Epidermal melanocyte (primary cell): Measurements from ENCODE around the gene CHST8.

Source experiments
- DNase-seq: peaks from one replicate; pipeline ENCODE4 v3.0.0; 2011; ENCODE audit warnings: low spot score; ENCODE audit not compliant: insufficient read length

CHST8 gene

DNA sequence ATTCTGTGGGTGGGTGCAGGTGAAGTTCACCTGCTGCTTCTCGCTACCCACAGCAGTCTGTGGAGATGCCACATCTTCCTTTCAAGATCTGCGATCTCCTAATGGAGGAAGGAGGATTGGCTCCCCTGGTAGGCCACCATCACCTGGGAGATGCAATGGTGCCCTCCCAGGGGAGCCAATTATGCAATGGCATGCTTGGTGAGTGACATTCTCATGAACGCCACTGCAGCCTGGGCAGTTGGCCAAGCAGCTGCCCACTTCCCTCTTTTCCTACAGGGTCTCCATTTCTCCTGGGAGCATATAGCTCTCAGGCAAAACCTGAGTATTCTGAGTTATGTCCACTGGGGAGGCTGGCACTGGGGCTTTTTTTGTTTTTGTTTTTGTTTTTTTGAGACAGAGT lies 91.4 kb downstream of the CHST8 start:
- no peak for DNase-seq

DNA sequence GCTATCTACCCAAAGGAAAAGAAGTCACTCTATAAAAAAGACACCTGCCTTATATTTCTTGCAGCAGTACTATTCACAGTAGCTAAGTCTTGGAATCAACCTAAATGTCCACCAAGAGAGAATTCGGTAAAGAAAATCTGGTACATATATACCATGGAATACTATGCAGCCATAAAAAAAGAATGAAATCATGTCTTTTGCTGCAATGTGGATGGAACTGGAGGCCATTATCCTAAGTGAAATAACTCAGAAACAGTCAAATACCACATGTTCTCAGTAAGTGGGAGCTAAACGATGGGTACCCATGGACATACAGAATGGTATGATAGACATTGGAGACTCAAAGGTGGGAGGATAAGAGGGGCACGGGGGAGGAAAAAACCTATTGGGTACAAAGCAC lies 92.4 kb downstream of the CHST8 start:
- DNase-seq, result no peak

DNA sequence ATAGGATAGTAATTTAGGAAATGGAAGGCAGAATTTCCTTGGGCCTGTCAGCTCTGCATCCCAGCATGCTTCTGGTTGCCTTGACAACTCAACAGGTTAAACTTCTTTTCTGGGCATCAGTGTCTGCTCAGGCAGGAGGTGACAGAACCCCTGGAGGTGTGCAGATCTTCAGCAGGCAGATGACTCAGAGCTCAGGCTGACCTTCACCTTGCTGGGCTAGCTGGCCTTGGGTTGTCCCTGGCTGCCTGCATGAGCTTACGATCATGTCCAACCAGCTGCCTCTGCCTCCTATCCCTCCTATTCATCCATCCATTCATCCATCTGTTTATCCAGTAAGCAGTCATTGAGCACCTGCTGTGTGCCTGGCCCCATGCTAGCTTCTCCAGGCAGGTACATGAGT lies 93.7 kb downstream of the CHST8 start:
- DNase-seq, result no peak

DNA sequence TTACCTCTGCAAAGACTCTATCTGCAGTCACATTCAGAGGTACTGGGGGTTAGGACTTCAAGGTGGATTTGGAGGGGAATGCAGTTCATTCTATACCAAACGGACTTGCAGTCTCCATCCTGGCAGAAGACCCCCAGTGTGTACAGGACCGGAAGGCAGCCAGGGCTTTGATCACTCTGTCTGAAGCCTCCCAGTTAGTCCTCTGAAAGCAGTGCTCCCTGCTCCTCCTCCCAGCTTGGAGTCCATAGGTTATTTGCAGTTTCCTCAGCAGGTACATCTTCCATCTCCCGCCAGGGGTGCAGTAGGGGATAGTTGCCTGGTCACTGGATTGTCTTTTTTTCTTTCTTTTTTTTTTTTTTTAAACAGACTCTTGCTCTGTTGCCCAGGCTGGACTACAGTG lies 96.1 kb downstream of the CHST8 start:
- DNase-seq, result no peak

DNA sequence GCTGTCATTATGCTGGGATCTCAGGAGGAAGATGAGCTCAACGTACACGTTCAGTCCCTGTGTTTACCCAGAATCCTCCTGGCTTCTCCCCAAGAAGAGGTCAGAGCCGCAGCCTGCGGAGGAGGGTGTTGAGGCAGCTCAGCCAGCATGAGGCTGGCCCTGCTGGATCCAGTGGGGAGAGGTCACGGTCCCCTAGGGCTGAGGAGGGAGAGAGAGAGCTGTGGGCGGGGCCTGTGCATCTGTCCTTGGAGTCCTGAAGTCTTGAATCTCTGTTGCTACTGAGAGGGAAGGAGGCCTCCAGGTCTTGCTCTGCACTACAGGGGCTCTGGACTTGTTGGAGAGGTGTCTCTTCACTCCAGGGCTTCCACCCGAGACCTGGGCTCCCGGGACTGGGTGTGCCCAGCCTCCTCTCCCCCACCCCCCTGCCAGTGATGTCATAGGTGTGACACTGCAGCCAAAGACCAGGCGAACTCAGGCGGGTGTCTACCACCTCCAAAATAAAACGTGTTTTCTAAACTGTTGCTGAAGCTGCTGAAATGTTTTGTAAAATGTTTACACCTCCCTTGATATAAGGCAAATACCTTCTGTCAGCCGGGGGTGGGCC lies 97.0 kb downstream of the CHST8 start:
- no peak for DNase-seq

DNA sequence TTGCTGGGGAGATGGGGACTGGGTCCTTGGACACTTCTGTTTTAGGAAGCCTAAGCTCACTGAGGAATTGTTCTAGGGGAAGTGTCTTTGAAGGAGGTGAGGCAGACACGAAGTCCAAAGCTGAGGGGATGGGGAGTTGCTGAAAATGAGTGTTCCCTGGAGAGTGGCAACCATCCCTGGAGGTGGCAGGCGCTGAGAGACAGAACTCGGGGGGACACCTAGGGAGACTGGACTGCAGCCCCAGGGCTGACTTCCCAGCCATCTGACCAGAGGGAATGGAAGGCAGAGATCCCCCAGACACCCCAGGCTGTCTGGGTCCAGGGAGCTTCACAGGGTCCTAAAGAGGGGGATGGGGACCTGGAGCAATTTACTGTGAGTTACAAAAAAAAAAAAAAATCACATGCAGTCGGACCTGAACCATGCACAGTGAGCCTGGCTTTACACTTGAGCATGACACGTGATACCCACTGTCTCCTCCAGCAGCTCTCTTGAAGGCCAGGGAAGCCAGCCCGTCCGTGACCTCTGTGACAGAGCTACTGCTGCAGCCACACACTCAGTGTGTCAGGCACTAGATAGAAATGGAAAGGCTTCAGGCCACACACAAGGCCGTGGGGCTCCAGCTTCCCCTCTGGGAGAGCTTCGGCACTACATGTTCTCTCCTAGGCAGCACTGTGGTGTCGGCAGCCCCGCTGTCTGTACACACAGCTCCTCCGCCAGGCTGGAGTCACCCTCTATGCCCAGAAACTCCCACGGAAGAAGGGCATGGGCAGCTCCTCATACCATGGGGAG lies 97.8 kb downstream of the CHST8 start:
- DNase-seq, result no peak

DNA sequence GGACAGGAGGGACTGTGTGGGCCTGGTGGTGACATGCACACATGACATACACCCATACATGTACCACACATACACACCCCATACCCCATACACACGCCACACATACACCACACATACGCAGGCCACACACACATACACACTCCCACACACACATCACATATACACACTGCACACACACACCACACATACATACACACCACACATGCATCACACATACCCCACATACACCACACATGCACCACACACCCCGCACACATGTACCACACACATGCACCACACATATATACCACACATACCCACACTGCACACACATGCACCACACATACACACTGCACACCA lies 98.4 kb downstream of the CHST8 start:
- no peak for DNase-seq

DNA sequence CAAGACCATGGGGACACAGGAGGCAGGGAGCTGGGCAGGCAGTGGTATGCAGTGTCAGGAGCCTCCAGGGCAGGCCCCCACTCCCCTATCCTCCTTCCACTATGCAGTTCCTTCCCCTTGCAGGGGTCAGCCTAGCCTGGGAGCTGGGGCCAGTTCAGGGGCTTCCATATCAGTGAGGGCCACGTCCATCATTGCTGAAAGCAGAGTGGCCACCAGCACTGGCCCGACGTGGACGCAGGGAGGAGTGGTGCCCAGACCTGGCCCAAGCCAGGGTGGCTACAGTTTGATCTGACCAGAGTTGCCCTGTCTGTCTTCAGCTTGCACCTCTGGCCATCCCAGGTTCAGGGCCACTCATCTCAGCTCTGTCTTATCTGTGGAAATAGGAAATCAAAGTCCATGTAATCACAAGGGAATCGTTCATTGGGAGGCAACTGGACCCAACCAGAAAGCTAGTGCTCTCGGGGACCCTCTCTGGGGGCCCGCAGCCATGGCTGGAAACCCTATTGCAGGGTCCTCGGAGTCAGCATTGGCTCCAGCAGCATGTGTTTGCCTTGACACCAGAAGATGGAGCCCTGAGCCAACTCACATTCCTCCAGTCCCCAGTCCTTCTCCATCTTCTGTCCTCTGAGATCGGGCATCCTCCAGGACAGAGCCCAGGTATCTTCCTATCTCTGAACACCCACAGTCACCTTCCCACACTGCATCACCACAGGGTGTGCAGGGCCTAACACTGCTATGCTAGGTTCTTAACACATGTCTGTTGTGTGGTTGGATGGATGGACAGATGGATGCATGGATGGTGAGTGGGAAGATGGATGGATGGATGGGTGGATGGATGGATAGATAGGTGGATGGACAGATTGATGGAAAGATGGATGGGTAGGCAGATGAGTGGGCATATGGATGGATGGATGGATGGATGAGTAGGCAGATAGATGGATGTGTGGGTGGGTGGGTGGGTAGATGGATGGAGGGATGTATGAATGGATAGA lies 99.2 kb downstream of the CHST8 start:
- no peak for DNase-seq

DNA sequence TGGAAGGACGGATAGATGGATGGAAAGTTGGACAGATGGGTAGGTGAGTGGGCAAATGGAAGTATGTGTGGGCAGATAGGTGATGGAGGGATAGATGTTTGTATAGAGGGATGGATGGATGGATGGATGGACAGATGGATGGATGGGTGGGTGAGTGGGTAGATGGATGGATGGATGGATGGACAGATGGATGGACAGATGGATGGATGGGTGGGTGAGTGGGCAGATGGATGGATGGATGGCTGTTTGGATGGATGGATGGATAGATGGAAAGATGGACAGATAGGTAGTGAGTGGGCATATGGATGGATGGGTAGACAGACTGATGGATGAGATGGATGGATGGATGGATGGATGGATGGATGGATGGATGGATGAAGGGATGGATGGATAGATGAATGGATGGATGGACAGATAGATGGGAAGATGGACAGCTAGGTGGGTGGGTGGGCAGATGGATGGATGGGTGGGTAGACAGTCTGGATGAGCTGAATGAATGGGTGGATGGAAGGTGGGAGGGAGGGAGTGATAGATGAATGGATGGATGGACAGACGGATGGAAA lies 100.1 kb downstream of the CHST8 start:
- no peak for DNase-seq

DNA sequence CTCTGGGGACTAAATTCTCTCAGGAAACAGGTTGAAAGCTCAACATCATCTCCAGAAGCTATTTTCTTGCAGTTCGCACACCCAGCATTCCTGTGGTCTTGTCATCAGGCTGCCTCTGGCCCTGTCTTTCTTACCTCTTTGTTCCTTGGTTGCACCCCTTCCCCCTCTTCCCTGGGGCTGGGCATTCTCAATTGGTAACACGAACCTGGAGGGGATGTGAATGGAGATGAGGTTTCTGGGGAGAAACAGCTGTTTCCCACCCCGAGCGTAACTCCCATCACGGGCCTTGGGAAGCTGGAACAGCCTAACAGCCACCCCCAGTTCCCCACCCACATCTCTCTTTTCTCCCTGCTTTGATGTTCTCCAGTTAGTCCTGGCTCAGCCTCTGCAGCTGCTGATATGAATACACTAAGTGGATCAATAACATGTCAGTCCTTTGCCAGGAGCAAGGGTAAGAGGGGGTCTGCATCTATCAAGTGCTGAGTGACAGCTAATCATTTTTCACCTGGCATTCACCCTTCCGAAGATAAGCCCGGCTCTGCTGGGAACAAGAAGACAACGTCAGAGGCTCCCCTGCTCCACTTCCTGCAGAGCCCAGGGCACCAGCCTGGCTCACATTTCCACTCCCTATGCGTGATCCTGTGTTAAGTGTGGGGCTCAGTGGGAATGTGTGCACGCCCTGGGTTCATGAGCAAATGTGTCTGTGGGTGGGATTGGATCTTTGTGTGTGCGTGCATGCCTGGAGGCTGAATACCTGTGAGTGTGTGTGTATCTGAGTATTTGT lies 100.9 kb downstream of the CHST8 start:
- DNase-seq, result no peak

DNA sequence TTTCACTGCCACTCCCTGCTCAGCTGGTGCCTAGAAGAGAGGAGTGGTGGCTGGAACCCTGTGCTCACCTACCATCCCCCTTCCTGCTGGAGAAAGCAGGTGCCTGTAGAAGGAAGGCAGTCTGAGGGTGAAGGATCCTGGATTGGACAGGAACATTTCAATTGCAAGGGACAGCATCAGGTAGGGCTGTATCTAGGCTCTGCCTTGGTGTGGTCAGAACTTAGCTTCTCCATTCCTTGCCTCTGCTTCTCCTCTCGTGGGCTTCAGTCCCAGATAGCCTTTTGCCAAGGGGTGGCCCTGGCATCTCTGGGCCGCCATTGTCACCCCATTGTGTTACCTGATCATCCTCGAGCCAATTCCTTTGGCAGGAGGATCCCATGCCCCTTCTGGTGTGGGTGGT lies 101.8 kb downstream of the CHST8 start:
- DNase-seq, result no peak

DNA sequence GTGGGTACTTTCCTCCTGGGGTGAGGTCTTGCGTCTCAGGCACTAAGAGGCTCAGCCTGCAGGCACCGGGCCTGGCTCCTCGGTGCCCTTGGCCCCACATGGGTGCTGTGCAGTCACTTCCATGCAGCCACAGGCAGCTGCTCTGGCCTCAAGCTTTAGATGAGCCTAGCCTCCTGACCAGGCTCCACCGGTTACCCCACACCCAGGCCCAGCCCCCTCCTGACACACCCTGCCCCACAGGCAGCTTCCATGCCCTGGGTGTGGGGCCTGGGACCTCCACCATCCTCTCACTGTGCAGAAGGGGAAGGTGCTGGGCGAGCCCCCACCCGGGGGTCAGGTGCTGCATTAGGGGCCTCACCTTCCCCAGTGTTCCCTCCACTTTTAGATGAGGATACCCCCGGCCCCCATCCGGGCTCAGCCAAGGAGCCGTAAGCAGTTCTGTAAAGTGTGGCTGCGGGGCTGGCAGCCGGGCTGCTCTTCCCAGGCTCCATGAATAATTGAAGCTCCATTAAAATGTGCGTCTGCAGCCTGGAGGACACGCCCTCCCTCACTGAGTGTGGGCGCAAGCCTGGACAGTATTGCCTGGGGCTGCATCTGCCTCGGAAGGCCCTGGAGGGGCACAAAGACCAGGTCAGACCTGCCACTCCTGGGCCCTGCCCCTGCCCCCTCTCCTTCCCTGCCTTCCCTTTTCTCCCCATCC lies 102.4 kb downstream of the CHST8 start:
- no peak for DNase-seq

DNA sequence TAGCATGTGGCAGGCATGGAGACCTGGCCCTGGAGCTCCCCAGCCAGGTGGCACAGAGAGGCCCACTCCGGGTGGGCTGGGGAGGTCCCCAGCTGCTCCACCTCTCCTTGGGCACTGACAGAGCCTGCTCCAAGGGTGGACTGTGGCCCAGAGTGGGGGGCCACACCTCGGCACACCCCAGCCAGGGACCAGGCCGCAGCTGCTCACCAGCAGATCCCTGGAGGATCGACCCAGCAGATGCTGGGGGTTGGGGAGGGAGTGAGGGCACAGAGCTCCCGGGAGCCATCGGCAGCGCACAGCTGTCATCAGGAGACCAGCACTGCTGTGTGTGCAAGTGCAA lies 102.9 kb downstream of the CHST8 start:
- no peak for DNase-seq

DNA sequence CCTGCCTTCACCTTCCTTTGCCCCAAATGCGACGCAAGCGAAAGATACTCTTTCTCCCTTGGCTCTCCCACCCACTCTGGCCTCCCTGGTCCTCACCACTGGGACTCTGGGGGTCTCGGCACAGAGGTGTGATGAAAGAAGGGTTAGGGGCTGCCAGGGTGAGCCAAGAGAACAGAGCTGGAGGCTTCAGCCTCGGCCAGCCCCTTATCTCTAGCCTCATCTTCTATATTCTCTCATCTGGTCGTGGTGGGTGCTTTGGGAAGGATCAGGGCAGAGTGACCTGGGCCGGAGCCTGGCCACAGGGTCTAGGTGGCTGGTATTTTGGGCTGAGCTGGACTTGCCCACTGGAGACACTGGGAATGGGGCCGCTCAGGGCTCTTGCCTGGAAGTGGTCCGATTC lies 103.8 kb downstream of the CHST8 start:
- DNase-seq, result no peak

DNA sequence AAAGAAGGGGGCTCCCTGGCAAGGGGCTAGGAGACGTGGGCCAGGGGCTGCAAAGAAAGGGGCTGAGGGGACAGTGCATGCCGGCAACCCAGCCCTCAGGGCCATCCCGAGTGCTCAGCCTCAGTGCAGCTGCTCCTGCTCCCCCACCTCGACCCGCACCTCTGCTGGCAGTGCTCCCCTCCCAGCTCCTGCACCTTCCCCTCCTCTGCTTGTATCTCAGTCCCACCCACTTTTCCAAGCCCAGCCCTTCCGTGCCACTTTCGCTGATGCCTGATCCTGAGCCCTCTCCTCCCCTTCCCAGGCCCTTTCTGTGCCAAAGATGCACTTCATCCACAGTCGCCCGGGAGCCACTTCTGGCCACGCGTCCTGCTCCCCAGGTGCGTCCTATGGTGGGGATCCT lies 105.0 kb downstream of the CHST8 start:
- DNase-seq, result no peak

DNA sequence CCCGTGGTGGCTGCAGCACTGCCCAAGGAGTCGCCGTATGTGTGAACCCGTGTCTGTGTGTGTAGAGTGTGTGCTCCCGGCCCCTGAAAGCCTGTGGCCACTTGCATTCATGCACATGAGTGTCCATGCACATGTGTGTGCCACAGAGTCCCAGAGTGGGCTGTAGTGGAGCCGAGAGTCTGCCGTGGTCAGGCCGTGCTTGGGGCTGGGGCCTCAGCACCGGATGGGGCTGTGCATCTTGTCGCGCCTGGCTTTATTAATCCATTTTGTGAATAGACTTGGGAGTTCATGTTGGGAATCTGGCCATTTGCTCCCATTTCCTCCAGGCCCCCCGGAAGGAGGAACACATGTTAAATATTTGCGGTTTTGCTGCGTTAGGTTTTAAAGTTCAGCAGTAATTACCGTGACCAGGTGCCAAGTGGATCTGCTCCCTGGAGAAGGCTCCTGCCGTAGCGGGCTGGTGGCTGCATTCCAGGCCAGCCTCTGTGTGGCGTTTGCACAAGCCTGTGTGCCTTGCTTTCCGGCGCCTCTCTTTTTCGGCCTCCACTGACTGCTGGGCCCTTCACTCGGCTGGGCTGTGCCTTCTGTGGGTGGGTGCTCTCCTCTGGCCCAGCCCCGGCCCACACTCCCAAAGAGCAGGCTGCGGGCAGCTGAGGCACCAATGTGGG lies 105.7 kb downstream of the CHST8 start:
- no peak for DNase-seq

DNA sequence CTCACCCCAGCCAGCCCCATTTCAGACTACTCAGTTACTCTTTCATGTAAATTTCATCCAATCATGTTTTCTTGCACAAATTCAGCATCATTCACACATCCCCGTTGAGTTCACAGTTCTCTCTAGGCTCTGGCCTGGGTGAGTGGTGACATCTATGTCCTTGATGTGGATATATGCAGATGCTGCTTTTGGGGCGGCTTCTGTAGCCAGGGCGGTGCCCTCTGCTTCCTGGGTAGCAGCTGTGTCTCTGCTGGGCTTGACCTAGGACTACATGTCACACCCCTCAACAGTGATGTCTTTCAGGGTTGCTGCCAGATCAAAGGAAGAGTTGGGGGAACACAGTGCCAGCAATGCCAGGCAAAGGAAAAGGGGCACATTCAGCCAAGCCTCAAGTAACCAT lies 106.4 kb downstream of the CHST8 start:
- no peak for DNase-seq

DNA sequence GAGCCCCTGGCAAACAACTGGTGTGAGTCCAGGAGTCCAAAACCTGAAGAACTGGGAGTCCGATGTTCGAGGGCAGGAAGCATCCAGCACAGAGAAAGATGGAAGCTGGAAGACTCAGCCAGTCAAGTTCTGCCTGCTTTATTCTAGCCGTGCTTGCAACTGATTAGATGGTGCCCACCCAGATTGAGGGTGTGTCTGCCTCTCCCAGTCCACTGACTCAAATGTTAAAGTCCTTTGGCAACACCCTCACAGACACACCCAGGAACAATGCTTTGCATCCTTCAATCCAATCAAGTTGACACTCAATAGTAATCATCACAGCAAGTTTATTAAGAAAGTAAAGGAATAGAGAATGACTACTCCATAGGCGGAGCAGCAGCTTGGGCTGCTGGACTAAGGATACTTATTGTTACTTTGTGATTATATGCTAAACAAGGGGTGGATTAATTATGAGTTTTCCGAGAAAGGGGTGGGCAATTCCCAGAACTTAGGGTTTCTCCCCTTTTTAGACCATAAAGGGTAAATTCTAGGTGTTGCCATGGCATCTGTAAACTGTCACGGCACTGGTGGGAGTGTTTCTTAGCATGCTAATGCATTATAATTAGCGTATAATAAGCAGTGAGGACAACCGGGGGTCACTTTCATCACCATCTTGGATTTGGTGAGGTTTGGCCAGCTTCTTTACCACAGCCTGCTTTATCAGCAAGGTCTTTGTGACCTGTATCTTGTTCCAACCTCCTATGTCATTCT lies 109.3 kb downstream of the CHST8 start:
- no peak for DNase-seq

DNA sequence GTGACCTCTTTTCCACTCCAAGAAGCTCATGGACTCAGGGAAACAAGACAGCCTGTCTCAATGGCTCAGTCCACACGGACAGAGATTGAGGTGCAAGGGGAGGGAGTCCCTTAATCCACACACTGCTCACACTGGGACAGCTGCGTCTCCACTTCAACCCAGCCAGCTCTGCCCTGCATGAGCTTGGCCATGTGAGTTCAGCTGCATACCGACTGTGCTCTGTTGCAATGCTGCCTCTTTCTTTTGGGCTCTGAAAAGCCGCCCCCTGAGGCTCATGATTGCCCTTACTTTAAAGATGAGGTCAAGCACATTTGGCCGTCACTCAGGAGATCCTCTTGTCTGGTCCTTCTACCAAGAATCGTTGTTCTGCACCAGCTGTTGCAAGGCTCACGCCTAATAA lies 110.1 kb downstream of the CHST8 start:
- no peak for DNase-seq
